PC-3 (cell line): ENCODE results near the gene DBH.

Experiments
- CTCF ChIP-seq: fragments of 300-600 bp; sonication (generic); conservative IDR thresholded peaks from 2 replicates; pipeline ENCODE4 v1.5.1; 2017; ENCODE audit warnings: antibody characterized with exemption, low read depth, mild to moderate bottlenecking, low read length
- EZH2phosphoT487 ChIP-seq: fragments of 300-600 bp; sonication (generic); IDR thresholded peaks from 2 replicates; pipeline ENCODE4 v1.6.1; 2018; ENCODE audit warnings: mild to moderate bottlenecking, antibody characterized with exemption, low read length, borderline replicate concordance

- no peak for TF ChIP-seq CTCF
- no peak for TF ChIP-seq EZH2phosphoT487
Observed at GRCh38 chr9:133701981-133702797, 66.0 kb downstream of the DBH start.
